Stimulated activated CD8-positive, alpha-beta memory T cell treated with anti-CD3 and anti-CD28 coated beads, Interleukin-2, amount 100 ng/mL, for 48 hours (primary cell): Measurements from ENCODE around the gene CDK5.
"Not testable (repeated sequence)": the region's sequence is repeated elsewhere in the genome, so short reads cannot be mapped to it uniquely, and the experiment has no call there.

ENCODE experiments used
- DNase-seq, 2 donors: peaks; one replicate each; pipeline ENCODE4 v3.0.0-alpha.2; 2020; ENCODE audit warnings: low read depth in 2 of 2

CDK5 gene

GRCh38 chr7:151056666-151057505 lies 811 bp downstream of the CDK5 start:
- no peak for DNase-seq

GRCh38 chr7:151056283-151056665 lies 1.4 kb downstream of the CDK5 start:
- no peak for DNase-seq

- no peak for DNase-seq
Observed at GRCh38 chr7:151053751-151054150, 3.9 kb downstream of the CDK5 start.

GRCh38 chr7:151053096-151053495 lies 4.6 kb downstream of the CDK5 start:
- no peak for DNase-seq

- peak in 1 of 2 donors; percentile 27 for DNase-seq
Observed at GRCh38 chr7:151051108-151051507, 6.6 kb downstream of the CDK5 start.

GRCh38 chr7:151048911-151049463 lies 8.7 kb downstream of the CDK5 start:
- no peak for DNase-seq

GRCh38 chr7:151047976-151048815 lies 9.5 kb downstream of the CDK5 start, which contains the start of gene ASIC3:
Gene ASIC3 (plus strand): TSS chr7:151048531. CDS start chr7:151048886, 355 bp downstream.
- DNase-seq = no peak

GRCh38 chr7:151046603-151047573 lies 10.8 kb downstream of the CDK5 start:
- no peak for DNase-seq

GRCh38 chr7:151045967-151046366 lies 11.7 kb downstream of the CDK5 start:
- no peak for DNase-seq

- no peak for DNase-seq
Observed at GRCh38 chr7:151045262-151045661, 12.4 kb downstream of the CDK5 start.

GRCh38 chr7:151043959-151044358 lies 13.7 kb downstream of the CDK5 start:
- DNase-seq = no peak

GRCh38 chr7:151043449-151043848 lies 14.2 kb downstream of the CDK5 start:
- not testable (repeated sequence) for DNase-seq

GRCh38 chr7:151040616-151041375 lies 16.9 kb downstream of the CDK5 start:
- DNase-seq = no peak

- DNase-seq = no peak
Observed at GRCh38 chr7:151039850-151040548, 17.7 kb downstream of the CDK5 start.

GRCh38 chr7:151038951-151039849 lies 18.5 kb downstream of the CDK5 start:
- DNase-seq = peak; percentile 73

GRCh38 chr7:151035902-151036301 lies 21.8 kb downstream of the CDK5 start:
- no peak for DNase-seq

- no peak for DNase-seq
Observed at GRCh38 chr7:151035026-151035717, 22.5 kb downstream of the CDK5 start.
